GM19043 (cell line): ENCODE measurements around the gene WBP11.
"Not testable (repeated sequence)": the region's sequence is repeated elsewhere in the genome, so short reads cannot be mapped to it uniquely, and the experiment has no call there.

Experiments used
- ATAC-seq: cut with Tn5 transposase; IDR thresholded peaks from one replicate; pipeline ENCODE4 v1.9.1; 2021; ENCODE audit warnings: low read depth; ENCODE audit not compliant: unreplicated experiment

Gene WBP11

GRCh38 chr12:14774074-14774905 lies 29.0 kb downstream of the WBP11 start:
- ATAC-seq = peak; percentile 52

GRCh38 chr12:14773685-14774073 lies 29.6 kb downstream of the WBP11 start:
- ATAC-seq = peak; percentile 14

- ATAC-seq = no peak
These were observed 30.3 kb downstream of the WBP11 start for GRCh38 chr12:14772946-14773345.

GRCh38 chr12:14771651-14772137 lies 31.6 kb downstream of the WBP11 start:
- no peak for ATAC-seq

- peak; percentile 18 for ATAC-seq
These were observed 32.5 kb downstream of the WBP11 start for GRCh38 chr12:14770496-14771461.

- peak; percentile 28 for ATAC-seq
These were observed 33.2 kb downstream of the WBP11 start for GRCh38 chr12:14769969-14770495.

GRCh38 chr12:14769466-14769968 lies 33.8 kb downstream of the WBP11 start:
- ATAC-seq = peak; percentile 2

GRCh38 chr12:14768823-14769405 lies 34.4 kb downstream of the WBP11 start:
- no peak for ATAC-seq

GRCh38 chr12:14767617-14768016 lies 35.7 kb downstream of the WBP11 start:
- ATAC-seq = no peak

- no peak for ATAC-seq
These were observed 36.5 kb downstream of the WBP11 start for GRCh38 chr12:14766649-14767215.

- ATAC-seq = not testable (repeated sequence)
These were observed 37.3 kb downstream of the WBP11 start for GRCh38 chr12:14766020-14766419.

GRCh38 chr12:14765398-14765797 lies 37.9 kb downstream of the WBP11 start:
- no peak for ATAC-seq

- ATAC-seq = not testable (repeated sequence)
These were observed 43.5 kb downstream of the WBP11 start for GRCh38 chr12:14759711-14760280.

- no peak for ATAC-seq
These were observed 46.7 kb downstream of the WBP11 start for GRCh38 chr12:14756334-14757143.

- no peak for ATAC-seq
These were observed 51.3 kb downstream of the WBP11 start for GRCh38 chr12:14751986-14752385.

GRCh38 chr12:14743061-14743460 lies 60.2 kb downstream of the WBP11 start:
- ATAC-seq = no peak

- ATAC-seq = no peak
These were observed 61.3 kb downstream of the WBP11 start for GRCh38 chr12:14741942-14742341.

- ATAC-seq = no peak
These were observed 62.1 kb downstream of the WBP11 start for GRCh38 chr12:14741153-14741552.

- ATAC-seq = not testable (repeated sequence)
These were observed 66.8 kb downstream of the WBP11 start for GRCh38 chr12:14736441-14736840.
